ENCODE data around the gene SIGLEC12. TPM values are rescaled to one million over a fixed set of nuclear protein-coding genes. Genes with fewer than 3 reads are reported as not detected.

The SIGLEC12 gene
- total RNA-seq, 1 experiment from 2014 or later, result not detected

DNA sequence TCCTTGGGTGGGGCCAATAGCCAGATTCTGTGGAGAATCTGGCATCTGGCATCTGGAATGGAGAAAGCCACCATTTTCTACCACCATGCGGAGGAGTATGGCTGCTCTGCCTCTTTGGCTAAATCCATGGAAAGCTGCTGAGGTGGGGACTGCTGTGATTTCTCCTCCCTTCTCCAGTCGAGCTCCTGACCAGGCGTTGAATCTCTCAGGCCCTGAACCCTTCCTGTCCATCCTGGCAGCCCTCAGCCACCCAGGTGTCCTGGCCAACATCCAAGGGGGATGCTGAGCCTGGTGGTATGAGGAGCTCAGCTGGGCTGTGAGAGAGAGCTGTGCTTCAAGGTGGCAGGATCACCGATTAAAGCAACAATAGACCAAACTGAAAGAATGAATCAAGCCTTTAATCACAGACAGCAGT is 47.3 kb upstream of the SIGLEC12 start:
- Histone ChIP-seq H3K27me3 (replicated peaks; ENCODE audit: insufficient read depth, low read depth, low read length, poor library complexity) (peaks cover 66% of the 10 kb centered on the region), H3K9me3 (ENCODE audit: low read depth, low read length, poor library complexity, severe bottlenecking) (no peaks in the 10 kb centered on the region), H3K27ac (ENCODE audit: low read depth, low read length, poor library complexity, severe bottlenecking) (no peak overlapping the region), H3K4me1 (ENCODE audit: insufficient read depth, low read length, poor library complexity, severe bottlenecking) (no peaks in the 10 kb centered on the region), H3K36me3 (ENCODE audit: insufficient read depth, low read length, poor library complexity, severe bottlenecking) (no peaks in the 10 kb centered on the region), H3K4me3 (ENCODE audit: low read depth, low read length, poor library complexity, severe bottlenecking) (no peak overlapping the region)
- no TSS peak for BruUV-seq (replicated peaks)
- ChIA-PET POLR2A (ENCODE audit: low non-redundant PET) (no interaction called here), CTCF (no interaction called here)
- DNase-seq (ENCODE audit: low spot score), result no peak
- TF ChIP-seq, protein P1, sequence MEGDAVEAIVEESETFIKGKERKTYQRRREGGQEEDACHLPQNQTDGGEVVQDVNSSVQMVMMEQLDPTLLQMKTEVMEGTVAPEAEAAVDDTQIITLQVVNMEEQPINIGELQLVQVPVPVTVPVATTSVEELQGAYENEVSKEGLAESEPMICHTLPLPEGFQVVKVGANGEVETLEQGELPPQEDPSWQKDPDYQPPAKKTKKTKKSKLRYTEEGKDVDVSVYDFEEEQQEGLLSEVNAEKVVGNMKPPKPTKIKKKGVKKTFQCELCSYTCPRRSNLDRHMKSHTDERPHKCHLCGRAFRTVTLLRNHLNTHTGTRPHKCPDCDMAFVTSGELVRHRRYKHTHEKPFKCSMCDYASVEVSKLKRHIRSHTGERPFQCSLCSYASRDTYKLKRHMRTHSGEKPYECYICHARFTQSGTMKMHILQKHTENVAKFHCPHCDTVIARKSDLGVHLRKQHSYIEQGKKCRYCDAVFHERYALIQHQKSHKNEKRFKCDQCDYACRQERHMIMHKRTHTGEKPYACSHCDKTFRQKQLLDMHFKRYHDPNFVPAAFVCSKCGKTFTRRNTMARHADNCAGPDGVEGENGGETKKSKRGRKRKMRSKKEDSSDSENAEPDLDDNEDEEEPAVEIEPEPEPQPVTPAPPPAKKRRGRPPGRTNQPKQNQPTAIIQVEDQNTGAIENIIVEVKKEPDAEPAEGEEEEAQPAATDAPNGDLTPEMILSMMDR (conservative IDR thresholded peaks at IDR 0.05; ENCODE audit: low read depth, low read length), result no peak
- TF ChIP-seq EZH2 (IDR thresholded peaks at IDR 0.05; ENCODE audit: borderline replicate concordance, low read depth, low read length, poor library complexity, severe bottlenecking), result no peak
- intact Hi-C loops (cut with micrococcal nuclease; ENCODE audit: unreplicated experiment), result no loop called here

DNA sequence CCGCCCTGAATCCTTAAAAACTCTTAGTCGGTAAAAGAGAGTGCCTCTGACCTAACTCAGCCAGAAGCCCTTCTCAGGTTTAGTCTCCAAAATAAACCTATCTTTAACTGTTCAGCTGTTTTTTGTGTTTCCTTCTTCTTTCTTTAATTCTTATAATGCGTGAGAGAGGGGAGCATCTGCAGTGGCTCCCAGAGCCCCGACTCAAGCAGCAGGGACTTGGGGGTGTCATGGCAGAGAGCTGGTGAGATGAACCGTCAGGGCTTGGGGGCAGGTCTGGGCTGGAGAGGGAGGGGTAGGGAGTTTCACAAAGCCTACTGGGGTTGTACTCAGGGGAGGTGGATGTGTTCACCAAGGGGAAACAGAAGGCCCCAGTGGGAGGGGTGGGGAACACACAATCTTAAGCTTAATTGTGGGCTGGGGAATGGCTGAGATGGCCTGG is 46.6 kb upstream of the SIGLEC12 start:
- ChIA-PET POLR2A (ENCODE audit: low non-redundant PET) (no interaction called here), CTCF (no interaction called here)
- Histone ChIP-seq H3K4me1 (ENCODE audit: insufficient read depth, low read length, poor library complexity, severe bottlenecking) (no peaks in the 10 kb centered on the region), H3K27ac (ENCODE audit: low read depth, low read length, poor library complexity, severe bottlenecking) (no peak overlapping the region), H3K27me3 (replicated peaks; ENCODE audit: insufficient read depth, low read depth, low read length, poor library complexity) (peaks cover 69% of the 10 kb centered on the region), H3K36me3 (ENCODE audit: insufficient read depth, low read length, poor library complexity, severe bottlenecking) (no peaks in the 10 kb centered on the region), H3K4me3 (ENCODE audit: low read depth, low read length, poor library complexity, severe bottlenecking) (no peak overlapping the region), H3K9me3 (ENCODE audit: low read depth, low read length, poor library complexity, severe bottlenecking) (no peaks in the 10 kb centered on the region)
- no peak for DNase-seq (ENCODE audit: low spot score)
- TF ChIP-seq, protein P1 (conservative IDR thresholded peaks at IDR 0.05; ENCODE audit: low read depth, low read length), result no peak
- TF ChIP-seq EZH2 (IDR thresholded peaks at IDR 0.05; ENCODE audit: borderline replicate concordance, low read depth, low read length, poor library complexity, severe bottlenecking), result no peak
- intact Hi-C loops (cut with micrococcal nuclease; ENCODE audit: unreplicated experiment), result no loop called here
- no TSS peak for BruUV-seq (replicated peaks)

DNA sequence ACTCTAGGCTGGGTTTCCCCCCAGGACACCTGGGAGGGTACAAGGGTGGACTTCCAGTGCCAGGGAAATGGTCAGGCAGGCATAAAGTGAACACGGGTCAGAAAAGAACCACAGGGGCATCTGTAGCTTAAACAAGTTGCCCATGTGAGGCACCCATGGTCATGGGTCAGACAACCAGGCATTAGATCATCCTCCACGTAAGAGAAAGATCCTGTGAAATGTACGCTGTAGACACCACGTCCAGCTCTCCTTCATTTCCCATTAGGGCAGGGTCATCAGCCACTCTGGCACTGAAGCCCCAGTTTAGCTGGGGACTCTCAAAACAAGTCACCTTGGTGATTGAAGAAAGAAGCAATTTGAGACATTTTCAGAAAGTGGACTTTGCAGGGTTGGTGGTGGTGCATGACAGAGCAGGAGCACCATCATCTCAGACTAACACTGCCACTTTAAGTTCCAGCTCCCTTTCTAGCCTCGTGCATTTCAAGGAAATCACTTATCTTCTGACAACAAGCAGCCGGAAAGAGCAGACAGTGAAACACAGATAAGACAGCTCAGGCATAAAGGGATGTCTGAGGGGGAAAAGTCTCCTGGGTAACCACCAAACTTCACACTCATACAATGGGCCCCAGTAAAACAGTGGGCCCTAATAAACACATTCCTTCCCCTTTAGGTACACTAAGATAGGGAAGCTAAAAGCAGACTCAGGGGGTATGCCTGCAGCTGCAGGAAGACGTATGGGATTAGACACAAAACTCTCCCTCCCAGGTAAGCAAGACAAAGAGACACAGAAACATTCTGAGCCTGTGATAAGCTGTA is 46.0 kb upstream of the SIGLEC12 start:
- intact Hi-C loops (cut with micrococcal nuclease; ENCODE audit: unreplicated experiment), result no loop called here
- no peaks in the 10 kb centered on the region for H3K4me1 ChIP-seq (ENCODE audit: insufficient read depth, low read length, poor library complexity, severe bottlenecking)
- peaks cover 75% of the 10 kb centered on the region for H3K27me3 ChIP-seq (replicated peaks; ENCODE audit: insufficient read depth, low read depth, low read length, poor library complexity)
- no peak overlapping the region for H3K4me3 ChIP-seq (ENCODE audit: low read depth, low read length, poor library complexity, severe bottlenecking)
- H3K36me3 ChIP-seq (ENCODE audit: insufficient read depth, low read length, poor library complexity, severe bottlenecking), result no peaks in the 10 kb centered on the region
- H3K9me3 ChIP-seq (ENCODE audit: low read depth, low read length, poor library complexity, severe bottlenecking), result no peaks in the 10 kb centered on the region
- no peak overlapping the region for H3K27ac ChIP-seq (ENCODE audit: low read depth, low read length, poor library complexity, severe bottlenecking)
- DNase-seq (ENCODE audit: low spot score), result no peak
- TF ChIP-seq, protein P1 (conservative IDR thresholded peaks at IDR 0.05; ENCODE audit: low read depth, low read length), result no peak
- TF ChIP-seq EZH2 (IDR thresholded peaks at IDR 0.05; ENCODE audit: borderline replicate concordance, low read depth, low read length, poor library complexity, severe bottlenecking), result no peak
- ChIA-PET CTCF (no interaction called here), POLR2A (ENCODE audit: low non-redundant PET) (no interaction called here)
- BruUV-seq (replicated peaks), result no TSS peak
